Activated gamma-delta T cell treated with anti-CD3 and anti-CD28 coated beads, Interleukin-2, amount 50 U/mL, for 16 hours (primary cell): Measurements from ENCODE around the gene TCF12.
"Not testable (repeated sequence)": the region's sequence is repeated elsewhere in the genome, so short reads cannot be mapped to it uniquely, and the experiment has no call there.

Source experiments
- DNase-seq: peaks from one replicate; pipeline ENCODE4 v3.0.0-alpha.2; 2020; ENCODE audit warnings: low read depth

Gene TCF12

DNA sequence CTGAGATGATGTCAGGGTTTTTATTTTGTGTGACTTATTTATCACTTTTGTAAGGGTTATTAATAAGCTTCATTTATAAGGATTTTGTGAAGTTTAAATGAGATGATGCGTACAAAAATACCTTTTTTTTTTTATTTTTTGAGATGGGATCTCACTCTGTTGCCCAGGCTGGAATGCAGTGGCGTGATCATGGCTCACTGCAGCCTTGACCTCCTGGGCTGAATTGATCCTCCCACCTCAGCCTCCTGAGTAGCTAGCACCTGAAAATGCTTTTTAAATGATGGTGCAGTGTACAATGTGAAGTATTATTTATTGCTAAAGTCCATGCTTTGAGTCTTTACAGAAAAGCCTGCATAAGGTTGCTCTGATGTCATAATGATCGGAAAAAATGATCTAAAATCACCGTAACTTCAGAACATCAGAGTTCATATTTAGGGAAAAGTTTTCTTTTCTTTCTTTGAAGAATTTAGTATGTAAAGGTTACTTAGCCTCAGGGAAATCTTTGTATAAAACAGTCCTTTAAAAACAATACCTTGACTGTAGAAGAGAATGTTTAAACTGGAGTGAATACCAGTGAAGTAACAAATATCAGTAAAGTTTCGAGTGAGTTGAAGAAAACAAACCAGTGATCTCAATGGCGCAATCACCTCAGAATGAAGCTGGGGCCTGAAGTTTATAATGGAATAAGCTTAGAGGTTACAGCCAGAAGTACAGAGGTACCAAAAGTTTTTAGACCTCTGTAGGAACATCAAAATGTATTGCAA is 29.7 kb downstream of the TCF12 start:
- no peak for DNase-seq

DNA sequence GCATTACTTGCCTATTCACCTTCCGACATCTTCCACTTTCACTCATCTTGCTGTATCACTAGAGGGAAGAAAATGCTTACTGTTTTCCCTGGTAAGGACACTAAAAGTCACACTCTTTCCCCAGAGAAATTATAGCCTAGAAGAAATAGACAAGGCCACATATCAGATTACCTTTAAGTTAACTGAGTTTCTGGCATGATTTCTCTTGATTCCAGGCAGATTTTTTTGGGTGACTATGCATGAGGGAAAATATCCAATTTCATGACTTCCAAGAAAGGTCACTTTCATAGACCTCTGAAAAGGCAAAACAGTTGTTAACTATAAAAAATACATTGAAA is 30.3 kb downstream of the TCF12 start:
- no peak for DNase-seq

DNA sequence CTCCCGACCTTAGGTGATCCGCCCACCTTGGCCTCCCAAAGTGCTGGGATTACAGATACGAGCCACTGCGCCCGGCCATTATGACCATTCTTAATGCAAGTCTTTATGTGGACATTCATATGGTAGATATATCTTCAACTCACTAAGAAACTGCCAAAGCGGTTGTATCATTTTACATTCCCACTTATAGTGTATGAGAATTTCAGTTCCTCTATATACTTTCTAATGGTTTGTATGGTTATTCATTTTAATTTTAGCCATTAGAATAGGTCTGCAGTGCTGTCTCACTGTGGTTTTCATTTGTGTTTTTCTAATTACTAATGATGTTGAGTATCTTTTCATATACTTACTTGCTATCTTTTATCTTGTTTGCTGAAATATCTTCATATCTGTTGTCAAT is 32.5 kb downstream of the TCF12 start:
- no peak for DNase-seq

DNA sequence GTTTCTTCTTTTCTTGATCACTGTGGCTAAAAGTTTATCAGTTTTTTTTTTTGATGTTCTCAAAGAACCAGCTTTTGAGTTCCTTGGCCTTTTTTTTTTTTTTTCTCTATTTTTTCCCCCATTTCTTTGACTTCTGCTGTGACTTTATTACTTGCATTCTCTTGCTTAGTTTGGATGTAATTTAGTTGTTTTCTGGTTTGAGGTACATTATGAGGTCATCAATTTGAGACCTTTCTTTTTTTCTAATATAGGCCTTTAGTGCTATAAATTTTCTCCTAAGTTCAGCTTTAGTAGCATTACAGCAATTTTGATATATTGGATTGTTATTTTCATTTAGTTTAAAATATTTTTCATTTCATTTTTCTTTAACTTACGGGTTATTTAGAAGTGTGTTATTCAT is 35.3 kb downstream of the TCF12 start:
- DNase-seq: no peak

DNA sequence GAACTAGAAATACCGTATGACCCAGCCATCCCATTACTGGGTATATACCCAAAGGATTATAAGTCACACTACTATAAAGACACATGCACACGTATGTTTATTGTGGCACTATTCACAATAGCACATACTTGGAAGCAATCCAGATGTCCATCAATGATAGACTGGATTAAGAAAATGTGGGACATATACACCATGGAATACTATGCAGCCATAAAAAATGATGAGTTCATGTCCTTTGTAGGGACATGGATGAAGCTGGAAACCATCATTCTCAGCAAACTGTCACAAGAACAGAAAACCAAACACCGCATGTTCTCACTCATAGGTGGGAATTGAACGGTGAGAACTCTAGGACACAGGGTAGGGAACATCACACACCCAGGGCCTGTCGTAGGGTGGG is 36.6 kb downstream of the TCF12 start:
- DNase-seq: not testable (repeated sequence)

DNA sequence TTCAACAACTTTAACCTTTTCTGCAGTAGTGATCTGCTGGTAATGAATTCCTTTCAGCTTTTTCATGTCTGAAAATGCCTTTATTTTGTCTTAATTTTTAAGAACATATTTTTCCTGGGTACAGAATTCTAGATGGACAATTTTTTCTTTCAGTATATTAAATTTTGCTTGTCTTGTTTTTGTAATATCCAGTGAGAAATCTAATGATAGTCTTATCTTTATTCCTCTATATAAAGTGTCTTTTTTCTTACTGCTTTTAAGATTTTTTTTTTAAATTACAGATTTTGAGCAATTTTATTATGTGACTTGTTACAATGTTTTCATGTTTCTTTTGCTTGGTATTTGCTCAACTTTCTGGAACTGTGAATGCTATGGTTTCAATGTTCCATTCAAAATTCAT is 38.1 kb downstream of the TCF12 start:
- DNase-seq: no peak

DNA sequence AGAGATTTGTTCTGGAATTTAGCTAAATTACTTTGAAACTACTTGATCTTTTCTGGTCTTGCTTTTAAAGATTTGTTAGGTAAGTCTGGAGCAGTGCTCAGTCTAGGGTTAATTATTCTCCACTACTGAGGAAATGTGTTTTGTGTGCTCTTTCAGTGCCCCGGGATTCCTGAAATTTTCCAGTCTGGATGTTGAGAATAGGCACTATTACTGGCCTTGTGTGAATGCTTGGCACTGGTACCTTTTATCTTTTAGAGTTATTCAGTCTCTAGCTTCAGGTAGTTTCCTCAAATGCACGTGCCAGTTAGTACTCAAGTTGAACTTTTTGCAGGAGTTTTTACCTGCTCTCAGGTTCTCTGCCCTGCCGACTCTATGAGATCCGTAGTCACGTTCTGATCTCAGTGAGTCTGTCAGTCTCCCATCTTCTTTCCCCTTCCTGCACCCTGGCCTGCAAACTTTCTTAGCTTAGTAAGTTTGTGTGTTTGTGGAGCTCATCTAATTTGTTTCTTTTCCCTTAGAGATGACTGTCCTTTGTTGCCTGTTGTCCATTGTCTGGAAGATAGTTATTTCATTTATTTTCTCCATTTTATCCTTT is 39.5 kb downstream of the TCF12 start:
- DNase-seq: no peak

DNA sequence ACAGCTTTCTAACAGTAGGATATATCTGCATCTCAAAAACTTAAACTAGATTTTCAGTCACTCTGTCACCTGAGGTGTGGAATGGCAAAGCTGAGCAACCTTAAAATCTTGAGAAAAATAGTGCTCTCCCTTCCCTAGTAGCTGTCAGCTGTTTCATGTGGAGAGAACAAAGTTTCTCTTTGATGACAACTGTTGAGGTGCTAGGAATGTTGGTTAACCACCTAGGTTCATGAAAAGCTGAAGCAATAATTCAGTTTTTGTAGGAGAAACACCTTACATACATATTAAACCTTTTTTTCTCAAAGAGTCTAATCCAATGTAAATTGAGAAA is 40.8 kb downstream of the TCF12 start:
- DNase-seq: no peak

DNA sequence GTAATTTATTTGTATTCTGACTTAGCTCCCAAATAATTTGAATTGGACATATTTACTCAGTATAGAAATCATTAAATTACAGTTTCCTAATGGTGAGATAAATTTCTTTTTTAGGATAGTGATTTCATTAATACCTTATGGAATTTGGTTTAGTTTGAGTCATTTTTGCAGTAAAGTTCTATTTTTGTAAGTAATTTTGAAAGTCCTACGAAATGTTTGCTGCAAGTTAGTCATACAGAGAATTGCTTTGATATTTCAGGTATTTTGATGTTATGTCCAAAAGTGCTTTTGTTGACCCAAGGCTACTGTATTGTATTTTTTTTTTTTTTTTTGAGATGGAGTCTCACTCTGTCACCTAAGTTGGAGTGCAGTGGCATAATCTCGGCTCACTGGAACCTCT is 41.7 kb downstream of the TCF12 start:
- no peak for DNase-seq

DNA sequence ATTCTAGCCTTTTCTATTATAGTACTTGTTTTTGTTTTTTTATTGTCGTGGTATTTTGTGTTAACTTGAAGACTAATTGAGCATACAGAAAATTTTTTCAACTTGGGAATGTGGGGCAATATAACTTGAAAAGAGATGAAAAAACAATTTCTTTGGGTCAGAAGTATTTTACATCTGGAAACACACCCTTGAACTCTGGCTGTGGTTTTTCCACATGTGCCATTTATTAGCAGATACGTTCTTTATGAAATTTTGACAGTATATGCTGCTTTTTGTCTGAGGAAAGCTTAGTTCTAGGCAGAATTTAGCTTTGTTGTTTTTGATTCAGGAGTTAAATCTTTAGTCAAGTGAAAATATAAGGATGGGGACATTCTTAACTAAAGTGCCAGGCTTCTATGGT is 44.7 kb downstream of the TCF12 start:
- DNase-seq: no peak

DNA sequence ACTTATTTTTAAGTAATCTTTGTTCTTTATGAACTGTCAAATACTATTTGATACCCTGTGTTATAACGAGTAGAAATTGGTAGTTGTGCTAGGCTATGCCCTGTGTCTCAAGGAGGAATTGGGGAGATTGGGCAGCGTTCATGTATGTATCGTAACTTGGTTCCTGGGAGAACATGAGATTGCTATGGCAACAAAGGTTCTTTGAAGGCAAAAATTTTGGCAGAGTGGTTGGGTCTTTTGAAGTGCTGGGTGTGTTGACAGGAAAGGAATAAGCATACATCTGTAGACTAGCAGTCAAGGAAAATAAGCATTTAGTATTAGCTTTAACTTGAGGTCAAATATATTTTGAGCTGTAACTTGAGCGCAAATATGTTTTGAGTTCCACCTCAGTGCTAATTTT is 45.3 kb downstream of the TCF12 start:
- no peak for DNase-seq

DNA sequence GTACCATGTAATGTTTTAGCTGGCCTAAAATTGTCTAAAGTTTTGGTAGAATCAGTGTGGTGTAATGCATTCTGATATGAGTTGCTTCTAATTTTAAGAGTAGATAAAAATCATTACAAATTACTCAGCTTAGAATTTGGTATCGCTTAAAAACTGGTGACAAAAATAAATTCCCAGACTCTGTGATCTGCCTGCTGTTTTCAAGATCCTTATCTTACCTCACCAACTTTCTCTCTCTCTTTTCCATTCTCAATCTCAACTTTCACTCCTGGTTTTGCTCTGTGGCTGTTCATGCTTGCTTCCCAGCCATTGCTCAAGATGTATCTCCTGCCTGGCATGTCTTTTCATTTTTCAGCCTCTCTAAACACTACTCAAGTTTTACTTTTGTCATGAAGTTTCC is 45.7 kb downstream of the TCF12 start:
- DNase-seq: no peak

DNA sequence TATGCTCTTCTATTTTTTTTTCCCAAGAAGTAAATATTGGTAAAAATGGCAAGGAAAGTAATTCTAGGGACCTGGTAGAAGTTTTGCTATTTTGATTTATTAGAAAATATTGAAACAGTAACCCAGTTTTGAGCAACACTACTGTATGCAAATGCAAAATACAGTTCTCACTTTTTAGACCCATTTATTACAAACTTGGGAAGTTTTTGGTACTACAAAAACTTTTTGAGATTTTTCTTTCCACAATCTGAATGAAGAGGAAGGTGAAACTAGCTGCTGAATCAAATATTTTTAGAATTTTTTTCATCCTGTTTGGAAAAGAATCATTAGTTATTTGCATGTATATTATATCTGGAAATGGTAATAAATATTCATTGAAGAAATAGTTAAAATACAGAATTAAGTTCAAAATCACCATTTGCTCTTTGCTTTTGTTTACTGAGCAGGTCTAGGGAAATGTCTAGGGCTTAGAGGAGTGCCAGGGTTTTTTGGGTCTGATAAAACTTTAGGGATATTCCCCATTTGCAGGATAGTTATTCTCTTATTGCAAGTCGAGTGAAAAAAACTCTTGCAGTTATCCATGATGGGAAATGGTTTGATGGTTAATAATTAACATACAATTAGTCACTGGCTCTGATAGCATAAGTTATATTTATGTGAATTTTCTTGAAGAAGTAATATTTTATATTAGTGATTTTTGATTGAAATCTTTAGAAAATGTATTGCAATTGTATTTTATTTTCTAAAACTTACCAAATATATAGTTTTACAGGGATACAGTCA is 47.0 kb downstream of the TCF12 start:
- no peak for DNase-seq

DNA sequence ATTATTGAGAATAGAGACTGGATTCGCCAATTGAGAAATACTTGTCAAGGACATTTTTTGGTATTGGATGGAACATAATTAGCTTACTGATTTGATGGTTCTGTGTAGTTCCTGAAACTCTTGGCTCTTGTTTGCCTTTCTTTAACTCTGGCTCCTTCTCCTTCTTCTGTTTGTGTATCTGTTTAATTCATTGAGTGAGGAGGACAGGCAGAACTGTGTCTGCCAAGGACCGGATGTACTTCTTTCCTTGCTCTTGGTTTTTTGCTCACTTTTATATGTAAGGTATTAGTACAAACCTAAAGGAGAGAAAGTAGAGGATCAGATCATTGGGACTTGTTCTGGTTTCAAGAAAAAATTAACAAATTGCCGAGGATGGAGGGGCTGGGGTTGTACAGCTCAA is 48.9 kb downstream of the TCF12 start:
- no peak for DNase-seq

DNA sequence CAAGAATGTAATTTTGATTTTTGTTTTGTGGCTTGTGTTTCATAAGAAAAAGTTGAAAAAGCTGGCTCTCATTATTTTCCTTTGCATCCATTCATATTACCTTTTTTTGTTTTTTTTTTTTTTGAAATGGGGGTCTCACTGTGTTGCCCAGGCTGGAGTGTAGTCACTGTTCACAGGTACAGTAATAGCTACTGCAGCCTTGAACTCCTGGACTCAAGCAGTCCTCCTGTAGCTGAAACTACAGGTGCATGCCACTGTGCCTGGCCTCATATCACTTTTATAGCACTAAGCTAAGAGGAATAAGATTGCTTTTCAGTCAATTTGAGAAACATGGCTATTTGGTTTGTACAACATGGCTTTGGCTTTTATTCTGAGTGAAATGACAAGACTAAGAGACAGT is 49.8 kb downstream of the TCF12 start:
- DNase-seq: no peak

DNA sequence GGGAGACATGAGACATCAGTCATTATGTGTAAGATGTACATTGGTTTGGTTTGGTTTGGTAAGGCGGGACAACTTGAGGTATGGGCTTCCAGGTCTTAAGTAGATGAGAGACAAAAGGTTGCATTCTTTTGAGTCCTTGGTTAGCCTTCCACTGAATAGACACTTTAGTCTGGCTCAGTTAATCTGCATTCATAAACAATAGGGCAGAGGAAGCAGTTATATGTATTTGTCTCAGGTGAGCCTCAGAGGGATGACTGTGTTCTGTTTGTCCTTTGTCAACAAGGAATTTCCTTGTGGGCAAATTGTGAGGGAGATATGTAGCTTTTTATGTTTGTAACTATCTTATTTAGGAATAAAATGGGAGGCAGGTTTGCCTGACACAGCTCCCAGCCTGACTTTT is 50.4 kb downstream of the TCF12 start:
- DNase-seq: no peak

DNA sequence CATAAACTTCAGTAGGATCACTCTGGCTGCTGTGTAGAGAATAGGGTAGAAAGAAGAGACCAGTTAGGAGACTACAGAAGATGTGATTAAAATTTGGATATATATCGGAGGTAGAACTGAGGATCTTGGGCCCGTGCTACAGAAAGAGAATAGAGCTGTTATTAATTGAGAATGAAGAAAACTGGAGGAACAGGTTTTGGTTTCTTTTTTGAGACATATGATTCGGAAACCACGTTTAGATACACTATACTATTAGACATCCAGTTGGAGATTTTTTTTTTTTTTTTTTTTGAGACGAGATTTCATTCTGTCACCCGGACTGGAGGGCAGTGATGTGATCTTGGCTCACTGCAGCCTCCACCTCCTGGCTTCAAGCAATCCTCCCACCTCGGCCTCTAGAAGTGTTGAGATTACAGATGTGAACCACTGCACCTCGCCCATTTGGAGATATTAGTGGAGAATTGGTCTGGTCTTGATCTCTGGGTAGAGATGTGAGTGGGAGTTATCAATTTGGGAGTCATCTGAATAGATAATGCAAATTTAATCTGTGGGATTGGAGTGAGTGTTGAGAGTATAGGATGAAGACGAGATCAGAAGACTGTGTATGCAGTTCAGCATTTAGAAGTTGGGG is 50.9 kb downstream of the TCF12 start:
- no peak for DNase-seq

DNA sequence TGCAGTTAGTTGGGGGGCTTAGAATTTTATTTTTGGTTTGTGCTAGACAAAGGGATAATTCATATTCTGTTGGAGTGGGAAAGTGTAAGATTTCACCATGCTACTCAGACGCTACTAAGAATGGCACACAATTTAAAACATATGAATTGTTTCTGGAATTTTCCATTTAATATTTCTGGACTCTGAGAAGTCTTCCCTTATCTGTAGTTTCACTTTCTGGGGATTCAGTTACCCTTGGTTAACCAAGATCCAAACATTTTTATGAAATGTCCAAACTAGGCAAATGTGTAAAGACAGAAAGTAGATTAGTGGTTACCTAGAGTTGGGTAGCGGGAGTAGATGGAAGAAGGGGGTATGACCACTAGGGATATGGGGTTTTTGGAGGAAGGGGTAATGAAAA is 53.1 kb downstream of the TCF12 start:
- no peak for DNase-seq

DNA sequence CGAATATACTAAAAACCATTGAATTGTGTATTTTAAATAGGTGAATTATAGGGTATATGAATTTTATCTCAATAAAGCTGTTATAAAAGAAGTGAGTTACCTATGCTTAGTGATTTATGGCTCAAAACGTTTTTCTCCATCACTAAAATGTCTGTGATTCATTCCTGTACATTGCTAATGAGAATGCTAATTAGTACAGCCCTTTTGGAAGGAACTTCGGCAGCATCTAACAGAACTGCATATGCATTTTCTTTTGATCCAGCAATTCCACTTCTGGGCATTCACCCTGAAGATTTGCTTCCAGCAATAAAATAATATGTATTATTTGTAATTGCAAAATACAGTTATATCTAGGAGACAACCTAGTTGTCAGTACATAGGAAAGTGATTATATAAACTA is 53.6 kb downstream of the TCF12 start:
- no peak for DNase-seq

DNA sequence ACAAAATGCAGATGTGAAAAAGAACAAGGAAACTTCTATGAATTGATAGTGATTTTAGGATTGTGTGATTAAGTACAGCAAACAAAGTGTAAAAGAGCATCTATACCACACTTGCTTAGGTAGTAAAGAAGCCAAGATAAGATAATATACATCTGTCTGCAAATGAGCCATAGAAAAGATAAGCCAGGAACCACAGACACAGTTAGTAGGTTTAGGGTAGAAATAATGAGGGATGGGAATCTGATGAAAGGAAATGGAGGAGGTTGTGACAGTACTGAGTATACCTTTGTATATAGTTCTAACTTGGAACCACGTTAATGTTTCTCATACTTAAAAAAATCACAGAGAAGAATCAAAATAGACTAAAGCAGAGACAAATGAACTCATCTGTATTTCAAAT is 54.0 kb downstream of the TCF12 start:
- no peak for DNase-seq

DNA sequence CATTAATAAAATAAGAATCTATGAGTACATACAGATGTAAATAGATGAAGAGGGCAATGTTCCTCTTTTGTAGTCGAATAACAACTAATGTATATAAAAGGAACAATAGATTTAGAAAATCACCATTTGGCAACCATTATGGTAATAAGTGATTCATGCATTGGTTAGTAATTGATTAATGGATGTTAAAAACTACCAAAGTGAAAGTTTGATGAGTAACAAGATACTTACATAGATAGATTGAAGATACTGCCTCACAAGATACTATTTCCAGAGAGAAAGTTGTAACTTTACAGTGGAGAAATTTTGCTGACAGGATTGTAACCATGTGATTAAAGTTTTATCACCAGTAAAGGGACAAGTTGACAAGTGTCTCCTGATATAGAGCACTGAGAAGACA is 55.0 kb downstream of the TCF12 start:
- DNase-seq: no peak

DNA sequence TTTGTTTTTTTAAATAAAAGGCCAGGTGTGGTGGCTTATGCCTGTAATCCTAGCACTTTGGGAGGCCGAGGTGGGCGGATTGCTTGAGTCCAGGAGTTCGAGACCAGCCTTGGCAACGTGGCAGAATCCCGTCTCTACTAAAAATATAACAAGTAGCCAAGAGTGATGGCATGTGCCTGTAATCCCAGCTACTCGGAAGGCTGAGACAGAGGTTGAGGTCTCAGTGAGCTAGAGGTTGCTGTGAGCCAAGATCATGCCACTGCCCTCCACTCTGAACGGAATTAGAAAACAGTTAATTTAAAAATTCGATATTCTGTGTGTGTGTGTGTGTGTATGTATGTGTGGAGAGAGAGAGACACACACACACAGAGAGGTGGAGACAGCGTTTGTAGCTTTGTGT is 58.8 kb downstream of the TCF12 start:
- DNase-seq: no peak
